Sigmoid colon (tissue), 4 donors: ENCODE measurements around the gene ECI1.

Source experiments
- EP300 ChIP-seq, 4 donors: sonication (generic); formaldehyde crosslinking; IDR thresholded peaks; one replicate each; pipeline ENCODE4 v1.6.1; 2017; ENCODE audit warnings: antibody characterized with exemption in 4 of 4
- POLR2A ChIP-seq, 2 donors: fragments of 450-650 bp; IDR thresholded peaks; one replicate each; pipeline ENCODE4 v1.6.1; 2016; ENCODE audit warnings: antibody characterized with exemption in 2 of 2, mild to moderate bottlenecking in 2 of 2, moderate library complexity in 2 of 2
- POLR2AphosphoS5 ChIP-seq, 4 donors: sonication (generic); formaldehyde crosslinking; IDR thresholded peaks; one replicate each; pipeline ENCODE4 v1.6.1; 2017; ENCODE audit warnings: antibody characterized with exemption in 4 of 4
- TF ChIP-seq, protein P1 (sequence below), 4 experiments: fragments of 450-650 bp in 3 of 4; fragments of 200-600 bp in 1 of 4; IDR thresholded peaks; one replicate each; pipeline ENCODE4 v1.5.1; 2016 to 2019; ENCODE audit warnings: antibody characterized with exemption in 4 of 4, mild to moderate bottlenecking in 3 of 4, moderate library complexity in 2 of 4

DNA sequence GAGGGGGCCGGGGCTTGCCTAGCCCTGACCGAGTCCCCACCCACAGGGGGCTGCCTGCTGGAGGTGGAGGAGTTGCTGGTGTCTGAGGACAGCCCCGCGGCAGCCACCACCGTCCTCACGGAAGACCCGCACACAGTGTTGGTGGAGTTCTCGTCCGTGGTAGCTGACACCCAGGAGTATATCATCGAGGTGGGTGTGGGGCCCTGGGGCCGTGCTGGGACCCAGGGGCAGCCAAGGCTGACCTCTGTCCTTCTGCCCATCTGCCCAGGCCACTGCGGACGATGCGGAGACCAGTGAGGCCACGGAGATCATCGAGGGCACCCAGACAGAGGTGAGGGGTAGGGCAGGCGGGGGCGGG is 16.6 kb downstream of the ECI1 start:
- TF ChIP-seq POLR2AphosphoS5 (IDR thresholded peaks at IDR 0.05) = no peak
- TF ChIP-seq, protein P1, sequence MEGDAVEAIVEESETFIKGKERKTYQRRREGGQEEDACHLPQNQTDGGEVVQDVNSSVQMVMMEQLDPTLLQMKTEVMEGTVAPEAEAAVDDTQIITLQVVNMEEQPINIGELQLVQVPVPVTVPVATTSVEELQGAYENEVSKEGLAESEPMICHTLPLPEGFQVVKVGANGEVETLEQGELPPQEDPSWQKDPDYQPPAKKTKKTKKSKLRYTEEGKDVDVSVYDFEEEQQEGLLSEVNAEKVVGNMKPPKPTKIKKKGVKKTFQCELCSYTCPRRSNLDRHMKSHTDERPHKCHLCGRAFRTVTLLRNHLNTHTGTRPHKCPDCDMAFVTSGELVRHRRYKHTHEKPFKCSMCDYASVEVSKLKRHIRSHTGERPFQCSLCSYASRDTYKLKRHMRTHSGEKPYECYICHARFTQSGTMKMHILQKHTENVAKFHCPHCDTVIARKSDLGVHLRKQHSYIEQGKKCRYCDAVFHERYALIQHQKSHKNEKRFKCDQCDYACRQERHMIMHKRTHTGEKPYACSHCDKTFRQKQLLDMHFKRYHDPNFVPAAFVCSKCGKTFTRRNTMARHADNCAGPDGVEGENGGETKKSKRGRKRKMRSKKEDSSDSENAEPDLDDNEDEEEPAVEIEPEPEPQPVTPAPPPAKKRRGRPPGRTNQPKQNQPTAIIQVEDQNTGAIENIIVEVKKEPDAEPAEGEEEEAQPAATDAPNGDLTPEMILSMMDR (IDR thresholded peaks at IDR 0.05) = no peak
- no peak for TF ChIP-seq EP300 (IDR thresholded peaks at IDR 0.05)
- no peak for TF ChIP-seq POLR2A (IDR thresholded peaks at IDR 0.05)
